ENCODE results near the gene ACSL6.

DNA sequence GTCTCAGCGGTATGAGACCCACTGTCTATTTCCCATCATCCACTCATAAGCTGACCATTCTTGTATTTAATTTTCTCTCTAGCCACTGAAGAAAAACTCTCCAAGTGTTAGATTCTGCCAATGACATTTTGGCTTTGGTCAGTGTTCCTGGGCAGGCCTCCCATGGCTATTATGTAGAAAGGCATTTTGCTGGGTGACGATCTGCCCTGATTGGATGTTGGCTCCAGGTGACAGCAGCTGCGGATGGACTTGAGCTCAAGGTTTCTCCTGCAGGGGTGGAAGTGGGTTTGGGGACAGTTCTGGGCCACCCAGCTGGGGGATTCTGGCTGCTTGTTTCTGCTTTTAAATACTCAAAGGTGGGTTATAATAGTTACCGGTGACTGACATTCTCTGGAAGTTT, 31.6 kb downstream of the ACSL6 start:
- TF ChIP-seq, protein P1, sequence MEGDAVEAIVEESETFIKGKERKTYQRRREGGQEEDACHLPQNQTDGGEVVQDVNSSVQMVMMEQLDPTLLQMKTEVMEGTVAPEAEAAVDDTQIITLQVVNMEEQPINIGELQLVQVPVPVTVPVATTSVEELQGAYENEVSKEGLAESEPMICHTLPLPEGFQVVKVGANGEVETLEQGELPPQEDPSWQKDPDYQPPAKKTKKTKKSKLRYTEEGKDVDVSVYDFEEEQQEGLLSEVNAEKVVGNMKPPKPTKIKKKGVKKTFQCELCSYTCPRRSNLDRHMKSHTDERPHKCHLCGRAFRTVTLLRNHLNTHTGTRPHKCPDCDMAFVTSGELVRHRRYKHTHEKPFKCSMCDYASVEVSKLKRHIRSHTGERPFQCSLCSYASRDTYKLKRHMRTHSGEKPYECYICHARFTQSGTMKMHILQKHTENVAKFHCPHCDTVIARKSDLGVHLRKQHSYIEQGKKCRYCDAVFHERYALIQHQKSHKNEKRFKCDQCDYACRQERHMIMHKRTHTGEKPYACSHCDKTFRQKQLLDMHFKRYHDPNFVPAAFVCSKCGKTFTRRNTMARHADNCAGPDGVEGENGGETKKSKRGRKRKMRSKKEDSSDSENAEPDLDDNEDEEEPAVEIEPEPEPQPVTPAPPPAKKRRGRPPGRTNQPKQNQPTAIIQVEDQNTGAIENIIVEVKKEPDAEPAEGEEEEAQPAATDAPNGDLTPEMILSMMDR (IDR thresholded peaks at IDR 0.05): no peak
- TF ChIP-seq POLR2A (IDR thresholded peaks at IDR 0.05): no peak
